ENCODE measurements around the gene TAOK1. TPM values are rescaled to one million over a fixed set of nuclear protein-coding genes. Genes with fewer than 3 reads are reported as not detected.
A peak's percentile ranks its signal among the peaks of the same experiment; 100 is the strongest.

The TAOK1 gene
- total RNA-seq, 1 experiment from 2014 or later, result 87.1 TPM

GRCh38 chr17:29555840-29556239, 165.7 kb downstream of the TAOK1 start:
- H3K4me1 Mint-ChIP-seq, result 0 out of 2 replicates have a peak, but pooled peaks cover 2% of the 10 kb centered on the region
- TF ChIP-seq PREB (CRISPR knock-in tag; IDR thresholded peaks at IDR 0.05; ENCODE audit: borderline replicate concordance) (no peak), GABPB1 (CRISPR knock-in tag; IDR thresholded peaks at IDR 0.05) (peak; percentile 73)
- CTCF ChIA-PET, result interaction anchor here (1.3 kb wide), 1 partner anchor 12 kb away, joined by 3 read pairs; no protein-coding TSS in a partner anchor
- POLR2A ChIA-PET, result no interaction called here
- ATAC-seq (no peak), DNase-seq (ENCODE audit: low spot score) (no peak)
- H3K27ac Mint-ChIP-seq, result no peak overlapping the region
- no peaks in the 10 kb centered on the region for H3K36me3 Mint-ChIP-seq
- H3K4me3 Mint-ChIP-seq, result no peak overlapping the region
- H3K9me3 Mint-ChIP-seq, result no peaks in the 10 kb centered on the region; the same call in 1 of the 2 replicates
- no peaks in the 10 kb centered on the region; the same call in 1 of the 2 replicates for H3K27me3 Mint-ChIP-seq (ENCODE audit: low read depth)

GRCh38 chr17:29557085-29557738, 167.0 kb downstream of the TAOK1 start:
- ChIA-PET POLR2A (no interaction called here), CTCF (interaction anchor here (1.0 kb wide), 1 partner anchor 187 kb away, joined by 3 read pairs; no protein-coding TSS in a partner anchor)
- no peak for TF ChIP-seq RELA (CRISPR knock-in tag; IDR thresholded peaks at IDR 0.05; ENCODE audit: borderline replicate concordance)
- no peak for TF ChIP-seq AR (CRISPR knock-in tag; IDR thresholded peaks at IDR 0.05)
- TF ChIP-seq KAT7 (CRISPR knock-in tag; IDR thresholded peaks at IDR 0.05; ENCODE audit: borderline replicate concordance), result no peak
- TF ChIP-seq ZNF232 (CRISPR knock-in tag; IDR thresholded peaks at IDR 0.05), result no peak
- no peak for TF ChIP-seq OVOL2 (CRISPR knock-in tag; IDR thresholded peaks at IDR 0.05; ENCODE audit: borderline replicate concordance)
- TF ChIP-seq ZBTB21 (CRISPR knock-in tag; IDR thresholded peaks at IDR 0.05; ENCODE audit: borderline replicate concordance), result no peak
- no peak for TF ChIP-seq ARID4B (CRISPR knock-in tag; IDR thresholded peaks at IDR 0.05; ENCODE audit: borderline replicate concordance)
- no peak for TF ChIP-seq PREB (CRISPR knock-in tag; IDR thresholded peaks at IDR 0.05; ENCODE audit: borderline replicate concordance)
- TF ChIP-seq ZNF423 (CRISPR knock-in tag; IDR thresholded peaks at IDR 0.05), result no peak
- TF ChIP-seq ATF6 (CRISPR knock-in tag; IDR thresholded peaks at IDR 0.05), result no peak
- no peak for TF ChIP-seq JUN (CRISPR knock-in tag; IDR thresholded peaks at IDR 0.05)
- no peak for TF ChIP-seq ZNF416 (CRISPR knock-in tag; IDR thresholded peaks at IDR 0.05)
- no peak for TF ChIP-seq GABPB1 (CRISPR knock-in tag; IDR thresholded peaks at IDR 0.05)
- no peak for TF ChIP-seq NR1H2 (CRISPR knock-in tag; IDR thresholded peaks at IDR 0.05)
- TF ChIP-seq E2F5 (CRISPR knock-in tag; IDR thresholded peaks at IDR 0.05), result no peak
- TF ChIP-seq FOXK1 (CRISPR knock-in tag; IDR thresholded peaks at IDR 0.05), result no peak
- TF ChIP-seq ERG (CRISPR knock-in tag; IDR thresholded peaks at IDR 0.05), result no peak
- TF ChIP-seq CREM (CRISPR knock-in tag; IDR thresholded peaks at IDR 0.05), result no peak
- no peak for TF ChIP-seq CREB1 (CRISPR knock-in tag; IDR thresholded peaks at IDR 0.05)
- H3K4me1 Mint-ChIP-seq, result 0 out of 2 replicates have a peak, but pooled peaks cover 2% of the 10 kb centered on the region
- H3K4me3 Mint-ChIP-seq, result no peak overlapping the region
- no peaks in the 10 kb centered on the region; the same call in none of the 2 replicates for H3K27me3 Mint-ChIP-seq (ENCODE audit: low read depth)
- H3K27ac Mint-ChIP-seq, result no peak overlapping the region
- H3K9me3 Mint-ChIP-seq, result no peaks in the 10 kb centered on the region
- DNase-seq (ENCODE audit: low spot score), result no peak
- no peak for ATAC-seq
- no peaks in the 10 kb centered on the region for H3K36me3 Mint-ChIP-seq
